CD4-positive, alpha-beta memory T cell (primary cell): Measurements from ENCODE around the gene SPATA20. TPM values are rescaled to one million over a fixed set of nuclear protein-coding genes. Genes with fewer than 3 reads are reported as not detected.

Experiments
- CTCF ChIA-PET: fragments of 350-600 bp; sonication (Branson Sonifier 250); formaldehyde crosslinking; loops from one replicate; lab custom pipeline; 2021; ENCODE audit warnings: inconsistent platforms; ENCODE audit not compliant: partially characterized antibody; lab: Charles Lee
- POLR2A ChIA-PET: fragments of 350-600 bp; sonication (Branson Sonifier 250); formaldehyde crosslinking; loops from one replicate; lab custom pipeline; 2021; ENCODE audit not compliant: partially characterized antibody; lab: Charles Lee
- DNase-seq, 5 donors: peaks; one replicate each; pipeline versions ENCODE4 v3.0.0 to v3.0.0-alpha.2; 2020 to 2022; ENCODE audit warnings: mixed read lengths in 1 of 5
- H3K27ac ChIP-seq: one replicate; pipeline ENCODE4 v1.7.0; 2013; ENCODE audit warnings: low read depth, low read length
- H3K27me3 ChIP-seq: 2 replicates; pipeline ENCODE4 v1.7.0; 2013; ENCODE audit warnings: mild to moderate bottlenecking, low read length, moderate library complexity; ENCODE audit not compliant: insufficient read depth
- H3K36me3 ChIP-seq: 2 replicates; pipeline ENCODE4 v1.7.0; 2013; ENCODE audit warnings: mild to moderate bottlenecking, low read length, moderate library complexity; ENCODE audit not compliant: insufficient read depth
- H3K4me1 ChIP-seq: 2 replicates; pipeline ENCODE4 v1.7.0; 2013; ENCODE audit warnings: mild to moderate bottlenecking, low read length, moderate library complexity; ENCODE audit not compliant: insufficient read depth
- H3K4me3 ChIP-seq, 2 donors: one replicate each; pipeline ENCODE4 v1.7.0; 2013; ENCODE audit warnings: low read length in 2 of 2, mild to moderate bottlenecking in 1 of 2
- H3K9me3 ChIP-seq, 2 donors: one replicate each; pipeline ENCODE4 v1.7.0; 2013; ENCODE audit warnings: low read length in 2 of 2, control low read depth in 1 of 2; ENCODE audit not compliant: control insufficient read depth in 1 of 2
- H3K27ac Mint-ChIP-seq, 7 donors: one replicate each; pipeline ENCODE4 v1.8.0; 2020 to 2021; ENCODE audit warnings: mixed read lengths in 7 of 7, mild to moderate bottlenecking in 6 of 7, inconsistent platforms in 3 of 7, moderate library complexity in 3 of 7
- H3K27me3 Mint-ChIP-seq, 2 donors: one replicate each; pipeline ENCODE4 v1.8.0; 2020 to 2021; ENCODE audit warnings: mixed read lengths in 2 of 2
- H3K36me3 Mint-ChIP-seq, 2 donors: one replicate each; pipeline ENCODE4 v1.8.0; 2020 to 2021; ENCODE audit warnings: mixed read lengths in 2 of 2, inconsistent platforms in 1 of 2, mild to moderate bottlenecking in 1 of 2
- H3K4me1 Mint-ChIP-seq, 4 donors: one replicate each; pipeline ENCODE4 v1.8.0; 2020 to 2021; ENCODE audit warnings: mixed read lengths in 4 of 4, mild to moderate bottlenecking in 1 of 4
- H3K4me3 Mint-ChIP-seq, 8 donors: one replicate each; pipeline ENCODE4 v1.8.0; 2020 to 2021; ENCODE audit warnings: mixed read lengths in 8 of 8, mild to moderate bottlenecking in 7 of 8, moderate library complexity in 6 of 8, inconsistent platforms in 3 of 8
- H3K9me3 Mint-ChIP-seq, 8 donors: one replicate each; pipeline ENCODE4 v1.8.0; 2020 to 2021; ENCODE audit warnings: mixed read lengths in 8 of 8, mild to moderate bottlenecking in 5 of 8, inconsistent platforms in 3 of 8, moderate library complexity in 1 of 8
- intact Hi-C: fragments of 100-400 bp; cut with micrococcal nuclease; formaldehyde crosslinking; loops from one replicate; pipeline ENCODE4 v1.15.1; 2023
- polyA plus RNA-seq, 2 donors: library from polyadenylated mRNA; unstranded; fragments of 300-500 nt; fragmentation: Illumina TruSeq; gene quantifications; one replicate each; pipeline ENCODE4 v1.2.3, GENCODE V29; 2021
- total RNA-seq, 2 experiments: library from RNA; stranded (reverse); gene quantifications; one replicate each; pipeline ENCODE4 v1.2.3, GENCODE V29; 2021

SPATA20 gene
- total and polyA plus RNA-seq, 4 experiments from 2014 or later, result 5.4 to 14.1 (median 10.3) TPM

- Mint-ChIP-seq H3K9me3 (no peaks in the 10 kb centered on the region), H3K36me3 (no peaks in the 10 kb centered on the region), H3K27me3 (peaks cover 0 to 1% of the 10 kb centered on the region in 2 donors), H3K27ac (peak overlapping the region in 1 of 7 donors; percentile 42), H3K4me1 (peaks cover 2 to 9% (median 8%) of the 10 kb centered on the region in 4 donors), H3K4me3 (peak overlapping the region in 1 of 8 donors; percentile 59)
- Histone ChIP-seq H3K27me3 (no peaks in the 10 kb centered on the region), H3K4me3 (no peak overlapping the region), H3K9me3 (no peaks in the 10 kb centered on the region), H3K36me3 (no peaks in the 10 kb centered on the region), H3K4me1 (peaks cover 8% of the 10 kb centered on the region), H3K27ac (no peak overlapping the region)
- DNase-seq, result no peak
- POLR2A ChIA-PET, result interaction anchor here (2.2 to 2.8 kb wide), 2 partner anchors 9 kb away, joined by 8 to 11 read pairs; partner anchors contain the start of gene CACNA1G
- intact Hi-C loops, result no loop called here
- CTCF ChIA-PET, result no interaction called here
These were observed 3.9 kb downstream of the SPATA20 start for GRCh38 chr17:50550661-50551432.

DNA sequence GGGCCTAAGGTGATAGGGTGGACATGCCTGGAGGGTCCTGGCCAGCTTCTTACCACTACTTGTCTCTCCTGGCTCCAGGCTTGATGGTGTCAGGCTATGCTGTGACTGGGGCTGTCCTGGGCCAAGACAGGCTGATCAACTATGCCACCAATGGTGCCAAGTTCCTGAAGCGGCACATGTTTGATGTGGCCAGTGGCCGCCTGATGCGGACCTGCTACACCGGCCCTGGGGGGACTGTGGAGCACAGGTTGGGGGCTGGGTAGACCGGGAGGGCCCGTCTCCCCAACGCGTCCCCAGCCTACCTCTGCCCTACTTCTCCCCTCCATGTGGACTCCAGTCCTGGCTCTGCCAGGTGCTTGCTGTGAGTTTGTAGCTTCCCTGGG is 4.5 kb downstream of the SPATA20 start:
- no peaks in the 10 kb centered on the region for H3K36me3 ChIP-seq
- Mint-ChIP-seq H3K27me3 (peaks cover 0 to 1% of the 10 kb centered on the region in 2 donors), H3K27ac (peak overlapping the region in 1 of 7 donors; percentile 42), H3K4me1 (peaks cover 2 to 9% (median 7%) of the 10 kb centered on the region in 4 donors), H3K9me3 (no peaks in the 10 kb centered on the region), H3K36me3 (no peaks in the 10 kb centered on the region), H3K4me3 (no peak overlapping the region)
- no peak overlapping the region for H3K27ac ChIP-seq
- no peaks in the 10 kb centered on the region for H3K27me3 ChIP-seq
- ChIA-PET POLR2A (interaction anchor here (2.2 to 2.8 kb wide), 2 partner anchors 9 to 10 kb away, joined by 8 to 11 read pairs; partner anchors contain the start of gene CACNA1G), CTCF (no interaction called here)
- peaks cover 8% of the 10 kb centered on the region for H3K4me1 ChIP-seq
- DNase-seq, result no peak
- no peak overlapping the region for H3K4me3 ChIP-seq
- intact Hi-C loops, result no loop called here
- no peaks in the 10 kb centered on the region for H3K9me3 ChIP-seq

GRCh38 chr17:50551884-50552283 is 4.9 kb downstream of the SPATA20 start:
- no peak for DNase-seq
- ChIA-PET CTCF (no interaction called here), POLR2A (no interaction called here)
- Mint-ChIP-seq H3K4me3 (no peak overlapping the region), H3K27ac (no peak overlapping the region), H3K27me3 (no peaks in the 10 kb centered on the region), H3K4me1 (peaks cover under 1 to 6% (median 3%) of the 10 kb centered on the region in 4 donors), H3K36me3 (no peaks in the 10 kb centered on the region), H3K9me3 (no peaks in the 10 kb centered on the region)
- intact Hi-C loops, result no loop called here
- no peaks in the 10 kb centered on the region for H3K9me3 ChIP-seq
- H3K27ac ChIP-seq, result no peak overlapping the region
- peaks cover 8% of the 10 kb centered on the region for H3K4me1 ChIP-seq
- no peaks in the 10 kb centered on the region for H3K27me3 ChIP-seq
- H3K4me3 ChIP-seq, result no peak overlapping the region
- no peaks in the 10 kb centered on the region for H3K36me3 ChIP-seq

DNA sequence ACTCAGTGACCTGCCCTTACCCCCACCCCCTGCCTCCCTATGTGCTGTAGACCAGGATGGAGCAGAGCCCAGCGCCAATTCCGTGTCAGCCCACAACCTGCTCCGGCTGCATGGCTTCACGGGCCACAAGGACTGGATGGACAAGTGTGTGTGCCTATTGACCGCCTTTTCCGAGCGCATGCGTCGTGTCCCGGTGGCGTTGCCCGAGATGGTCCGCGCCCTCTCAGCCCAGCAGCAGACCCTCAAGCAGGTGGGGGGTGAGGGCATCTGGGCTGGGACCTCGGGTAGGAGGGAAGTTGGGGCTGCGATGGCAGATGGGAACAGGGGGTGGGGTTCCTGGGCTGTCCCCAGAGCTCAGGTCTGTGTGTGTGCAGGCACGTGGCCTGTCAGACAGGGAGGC is 7.2 kb downstream of the SPATA20 start:
- Mint-ChIP-seq H3K9me3 (no peaks in the 10 kb centered on the region), H3K4me3 (no peak overlapping the region), H3K36me3 (no peaks in the 10 kb centered on the region), H3K27me3 (peaks cover 5 to 15% of the 10 kb centered on the region in 2 donors), H3K27ac (no peak overlapping the region), H3K4me1 (peaks cover under 1 to 19% (median 7%) of the 10 kb centered on the region in 4 donors)
- CTCF ChIA-PET, result no interaction called here
- Histone ChIP-seq H3K9me3 (no peaks in the 10 kb centered on the region), H3K4me1 (peaks cover 4% of the 10 kb centered on the region), H3K4me3 (no peak overlapping the region), H3K27me3 (peaks cover 3% of the 10 kb centered on the region), H3K36me3 (no peaks in the 10 kb centered on the region), H3K27ac (no peak overlapping the region)
- DNase-seq, result no peak
- intact Hi-C loops, result no loop called here
- POLR2A ChIA-PET, result no interaction called here

DNA sequence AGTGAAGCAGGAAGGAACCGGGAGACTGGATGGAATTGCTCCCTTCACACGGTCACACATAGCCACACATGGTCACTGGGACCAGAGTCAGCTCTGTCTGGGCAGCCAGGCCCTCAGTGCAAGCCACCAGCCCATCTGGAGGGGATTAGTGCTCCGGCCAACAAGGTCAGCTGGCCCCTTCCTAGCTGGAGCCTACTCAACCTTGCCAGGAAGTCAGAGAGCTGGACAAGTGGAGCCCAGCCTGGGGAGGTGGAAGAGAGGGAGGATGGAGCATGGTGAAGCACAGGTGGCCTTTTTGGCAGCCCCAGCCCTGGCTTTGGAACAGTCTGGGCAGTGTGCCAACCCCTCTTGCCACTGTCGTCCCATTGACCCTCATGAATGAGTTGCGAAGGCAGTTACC is 9.8 kb downstream of the SPATA20 start:
- Histone ChIP-seq H3K27me3 (peaks cover 12% of the 10 kb centered on the region), H3K27ac (no peak overlapping the region), H3K4me1 (peaks cover 23% of the 10 kb centered on the region), H3K36me3 (no peaks in the 10 kb centered on the region), H3K4me3 (no peak overlapping the region), H3K9me3 (no peaks in the 10 kb centered on the region)
- ChIA-PET CTCF (no interaction called here), POLR2A (no interaction called here)
- H3K36me3 Mint-ChIP-seq, result no peaks in the 10 kb centered on the region
- H3K4me3 Mint-ChIP-seq, result no peak overlapping the region
- H3K27me3 Mint-ChIP-seq, result peaks cover 11 to 22% of the 10 kb centered on the region in 2 donors
- no peak overlapping the region for H3K27ac Mint-ChIP-seq
- intact Hi-C loops, result no loop called here
- H3K4me1 Mint-ChIP-seq, result peaks cover 4 to 31% (median 12%) of the 10 kb centered on the region in 4 donors
- no peaks in the 10 kb centered on the region for H3K9me3 Mint-ChIP-seq
- DNase-seq, result no peak

GRCh38 chr17:50557630-50558029 is 10.7 kb downstream of the SPATA20 start:
- Histone ChIP-seq H3K4me3 (no peak overlapping the region), H3K9me3 (no peaks in the 10 kb centered on the region), H3K36me3 (no peaks in the 10 kb centered on the region), H3K27ac (no peak overlapping the region), H3K27me3 (peaks cover 18% of the 10 kb centered on the region), H3K4me1 (peaks cover 28% of the 10 kb centered on the region)
- no peak for DNase-seq
- peaks cover 8 to 36% (median 18%) of the 10 kb centered on the region in 4 donors for H3K4me1 Mint-ChIP-seq
- ChIA-PET CTCF (no interaction called here), POLR2A (no interaction called here)
- no peaks in the 10 kb centered on the region for H3K9me3 Mint-ChIP-seq
- peaks cover 16 to 28% of the 10 kb centered on the region in 2 donors for H3K27me3 Mint-ChIP-seq
- no peaks in the 10 kb centered on the region for H3K36me3 Mint-ChIP-seq
- intact Hi-C loops, result no loop called here
- peak overlapping the region in 2 of 8 donors; percentile 59 to 79 for H3K4me3 Mint-ChIP-seq
- peak overlapping the region in 1 of 7 donors; percentile 21 for H3K27ac Mint-ChIP-seq

DNA sequence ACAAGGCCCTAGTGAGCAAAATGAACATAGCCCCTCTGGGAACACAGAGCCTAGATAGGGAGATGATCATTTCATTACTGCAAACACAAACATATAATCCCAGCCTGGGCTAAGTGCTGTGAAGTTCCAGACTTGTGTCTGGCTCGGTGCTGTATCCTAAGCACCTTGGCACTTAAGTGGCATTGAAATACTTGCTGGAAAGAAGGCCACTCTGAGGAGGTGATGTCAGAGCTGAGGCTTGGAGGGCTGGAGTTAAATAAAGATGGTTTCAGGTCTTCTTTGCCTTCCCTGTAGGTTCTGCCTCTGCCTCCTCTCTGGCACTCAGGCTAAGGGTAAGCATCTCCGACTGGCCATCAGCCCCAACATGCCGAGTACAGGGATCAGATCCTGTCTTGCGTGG is 11.1 kb downstream of the SPATA20 start:
- no peaks in the 10 kb centered on the region for H3K9me3 ChIP-seq
- peak overlapping the region in 7 of 8 donors; percentile 12 to 86 (median 79) for H3K4me3 Mint-ChIP-seq

More for the DNA sequence above, 11.1 kb downstream of the SPATA20 start:
- DNase-seq, result no peak
- ChIA-PET POLR2A (no interaction called here), CTCF (no interaction called here)
- Mint-ChIP-seq H3K36me3 (no peaks in the 10 kb centered on the region), H3K9me3 (no peaks in the 10 kb centered on the region), H3K4me1 (peaks cover 8 to 37% (median 18%) of the 10 kb centered on the region in 4 donors), H3K27me3 (peaks cover 16 to 28% of the 10 kb centered on the region in 2 donors), H3K27ac (no peak overlapping the region)
- H3K4me1 ChIP-seq, result peaks cover 30% of the 10 kb centered on the region
- no peaks in the 10 kb centered on the region for H3K36me3 ChIP-seq
- H3K27ac ChIP-seq, result no peak overlapping the region
- intact Hi-C loops, result no loop called here
- no peak overlapping the region for H3K4me3 ChIP-seq
- H3K27me3 ChIP-seq, result peaks cover 23% of the 10 kb centered on the region
